ENCODE data around the gene PTGER2.

PTGER2 gene

DNA sequence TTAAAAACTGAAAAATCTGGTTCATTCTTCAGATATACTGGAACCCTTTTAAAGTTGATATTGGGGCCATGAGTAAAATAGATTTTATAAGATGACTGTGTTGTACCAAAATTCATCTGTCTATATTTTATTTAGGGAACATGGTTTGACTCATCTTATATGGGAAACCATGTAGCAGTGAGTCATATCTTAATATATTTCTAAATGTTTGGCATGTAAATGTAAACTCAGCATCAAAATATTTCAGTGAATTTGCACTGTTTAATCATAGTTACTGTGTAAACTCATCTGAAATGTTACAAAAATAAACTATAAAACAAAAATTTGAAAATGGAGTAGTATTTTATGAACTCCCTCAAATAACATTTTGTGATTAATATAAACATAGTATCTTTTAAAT lies 14.2 kb downstream of the PTGER2 start:
- TF ChIP-seq, protein P1, sequence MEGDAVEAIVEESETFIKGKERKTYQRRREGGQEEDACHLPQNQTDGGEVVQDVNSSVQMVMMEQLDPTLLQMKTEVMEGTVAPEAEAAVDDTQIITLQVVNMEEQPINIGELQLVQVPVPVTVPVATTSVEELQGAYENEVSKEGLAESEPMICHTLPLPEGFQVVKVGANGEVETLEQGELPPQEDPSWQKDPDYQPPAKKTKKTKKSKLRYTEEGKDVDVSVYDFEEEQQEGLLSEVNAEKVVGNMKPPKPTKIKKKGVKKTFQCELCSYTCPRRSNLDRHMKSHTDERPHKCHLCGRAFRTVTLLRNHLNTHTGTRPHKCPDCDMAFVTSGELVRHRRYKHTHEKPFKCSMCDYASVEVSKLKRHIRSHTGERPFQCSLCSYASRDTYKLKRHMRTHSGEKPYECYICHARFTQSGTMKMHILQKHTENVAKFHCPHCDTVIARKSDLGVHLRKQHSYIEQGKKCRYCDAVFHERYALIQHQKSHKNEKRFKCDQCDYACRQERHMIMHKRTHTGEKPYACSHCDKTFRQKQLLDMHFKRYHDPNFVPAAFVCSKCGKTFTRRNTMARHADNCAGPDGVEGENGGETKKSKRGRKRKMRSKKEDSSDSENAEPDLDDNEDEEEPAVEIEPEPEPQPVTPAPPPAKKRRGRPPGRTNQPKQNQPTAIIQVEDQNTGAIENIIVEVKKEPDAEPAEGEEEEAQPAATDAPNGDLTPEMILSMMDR (IDR thresholded peaks at IDR 0.05; ENCODE audit: low read depth, low read length) = no peak
- DNase-seq (ENCODE audit: extremely low read depth, low read depth) = no peak

DNA sequence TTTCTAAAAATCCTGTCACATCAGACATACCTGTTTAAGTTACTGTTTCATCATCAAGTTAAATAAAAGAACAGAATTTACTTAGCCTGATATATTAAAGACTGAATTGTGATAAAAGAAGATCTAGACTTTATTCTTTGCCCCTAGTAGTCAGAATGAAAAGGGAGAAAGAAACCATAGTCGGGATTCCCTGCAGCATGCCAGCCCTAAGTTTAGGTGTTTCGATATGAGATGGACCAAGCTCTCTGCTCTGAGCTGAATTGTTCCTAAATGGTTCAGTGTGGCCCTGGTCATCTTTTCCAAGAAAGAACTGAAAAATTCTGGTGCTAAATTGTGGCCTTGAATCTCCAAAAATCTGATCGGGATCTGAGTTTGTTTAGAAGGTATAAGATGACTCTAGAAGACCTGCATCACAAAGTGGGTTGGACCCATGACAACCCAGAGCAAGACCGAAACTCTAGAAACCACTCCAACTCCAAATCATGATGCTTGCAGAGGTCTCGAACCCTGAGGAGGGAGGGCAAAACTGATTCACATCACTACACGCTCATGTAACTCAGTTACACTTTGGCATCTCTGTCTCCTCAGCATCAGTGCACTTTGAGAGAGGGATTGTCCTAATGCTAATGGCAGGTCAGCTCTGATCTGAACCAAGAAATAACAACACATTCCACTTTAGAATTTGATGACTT lies 15.7 kb downstream of the PTGER2 start:
- no peak for DNase-seq (ENCODE audit: extremely low read depth, low read depth)
- TF ChIP-seq, protein P1 (IDR thresholded peaks at IDR 0.05; ENCODE audit: low read depth, low read length) = no peak

DNA sequence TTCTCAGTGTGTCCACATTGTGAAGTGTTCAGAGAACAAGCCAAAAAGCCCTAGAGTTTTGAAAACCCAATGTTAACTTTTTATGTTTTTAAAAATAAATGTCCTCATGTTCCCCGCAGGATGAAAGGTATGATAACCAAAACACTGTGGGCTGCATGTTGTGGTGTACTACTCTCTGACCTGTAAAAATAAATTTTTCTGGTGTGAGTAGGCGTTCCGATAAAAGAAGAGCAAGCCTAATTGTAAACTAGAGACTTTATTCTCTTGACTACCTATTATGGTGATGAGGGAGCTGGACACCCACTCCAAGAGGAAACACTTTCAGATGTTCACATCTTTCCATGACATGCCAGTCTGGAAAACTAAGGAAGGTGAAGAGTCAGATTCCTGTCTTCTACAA lies 18.2 kb downstream of the PTGER2 start:
- TF ChIP-seq, protein P1 (IDR thresholded peaks at IDR 0.05; ENCODE audit: low read depth, low read length) = no peak
- no peak for DNase-seq (ENCODE audit: extremely low read depth, low read depth)

DNA sequence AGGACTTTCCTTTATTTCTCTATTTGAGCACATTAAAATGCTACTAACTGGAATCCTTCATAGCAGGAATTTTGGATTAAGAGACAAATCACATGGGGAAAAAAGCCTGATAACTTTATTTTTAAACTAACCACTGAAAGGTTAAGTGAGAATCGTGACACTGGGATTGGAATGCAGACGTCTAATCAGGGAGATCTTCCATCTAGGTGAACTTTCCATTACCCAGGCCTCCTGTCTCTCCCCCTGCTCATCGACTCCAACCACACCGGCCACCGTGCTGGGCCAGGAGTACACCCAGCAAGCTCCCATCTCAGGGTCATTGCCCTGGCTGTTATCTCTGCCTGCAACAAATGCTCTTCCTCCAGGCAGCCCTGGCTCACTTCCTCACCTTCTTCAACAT lies 19.0 kb downstream of the PTGER2 start:
- no peak for DNase-seq (ENCODE audit: extremely low read depth, low read depth)
- TF ChIP-seq, protein P1 (IDR thresholded peaks at IDR 0.05; ENCODE audit: low read depth, low read length) = no peak

DNA sequence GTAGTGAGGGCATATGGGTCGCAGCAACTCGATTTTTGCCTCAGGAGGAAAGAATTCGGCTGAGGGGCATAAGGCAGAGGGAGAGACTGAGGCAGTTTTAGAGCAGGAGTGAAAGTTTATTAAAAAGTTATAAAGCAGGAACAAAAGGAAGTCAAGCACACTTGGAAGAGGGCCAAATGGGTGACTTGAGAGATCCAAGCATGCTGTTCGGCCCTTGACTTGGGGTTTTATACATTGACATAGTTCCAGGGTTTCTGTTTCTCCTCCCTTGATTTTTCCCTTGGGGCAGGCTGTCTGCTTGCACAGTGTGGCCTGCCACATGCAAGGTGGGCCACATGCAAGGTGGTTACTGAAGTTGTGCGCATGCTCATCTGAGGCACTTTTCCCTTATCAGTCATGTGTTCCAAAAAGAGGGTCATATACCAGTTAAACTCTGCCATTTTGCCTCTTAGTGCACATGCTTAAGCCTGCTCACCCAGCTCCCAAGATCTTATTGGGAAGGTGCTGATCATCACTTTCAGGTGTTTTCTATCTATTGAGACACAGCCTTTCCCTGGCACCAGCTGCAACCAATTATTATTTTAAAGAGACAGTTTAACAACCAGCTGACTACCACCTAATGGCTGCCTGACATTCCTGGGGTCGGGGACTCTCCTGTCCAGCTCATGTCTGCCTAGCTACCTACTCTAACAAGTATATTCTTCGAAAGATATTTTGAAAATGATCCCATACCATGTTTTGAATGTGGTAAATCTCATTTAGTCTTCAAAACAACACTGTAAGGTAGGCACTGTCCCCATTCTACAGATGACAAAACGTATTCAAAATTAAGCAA lies 19.9 kb downstream of the PTGER2 start:
- TF ChIP-seq, protein P1 (IDR thresholded peaks at IDR 0.05; ENCODE audit: low read depth, low read length) = no peak

DNA sequence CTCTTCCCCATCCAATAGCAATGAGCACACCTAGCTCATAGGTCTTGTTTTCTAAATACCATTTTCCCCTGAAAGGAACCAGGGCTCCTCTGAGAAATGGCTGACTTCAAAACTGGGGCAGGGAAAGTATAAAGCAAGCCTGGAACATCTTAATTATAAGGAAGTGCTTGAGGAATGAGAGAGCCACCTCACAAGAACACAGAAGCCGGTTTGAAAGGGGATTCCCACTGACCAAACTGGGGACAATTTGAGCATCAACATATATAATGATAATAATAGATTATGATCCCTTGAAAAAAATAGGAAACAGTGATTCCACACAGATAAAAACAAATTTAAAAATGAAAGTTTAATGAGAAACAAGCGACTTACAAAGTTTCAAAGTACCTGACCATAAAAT lies 22.1 kb downstream of the PTGER2 start:
- TF ChIP-seq, protein P1 (IDR thresholded peaks at IDR 0.05; ENCODE audit: low read depth, low read length) = no peak

More for the DNA sequence above, 19.9 kb downstream of the PTGER2 start:
- DNase-seq (ENCODE audit: extremely low read depth, low read depth) = no peak

DNA sequence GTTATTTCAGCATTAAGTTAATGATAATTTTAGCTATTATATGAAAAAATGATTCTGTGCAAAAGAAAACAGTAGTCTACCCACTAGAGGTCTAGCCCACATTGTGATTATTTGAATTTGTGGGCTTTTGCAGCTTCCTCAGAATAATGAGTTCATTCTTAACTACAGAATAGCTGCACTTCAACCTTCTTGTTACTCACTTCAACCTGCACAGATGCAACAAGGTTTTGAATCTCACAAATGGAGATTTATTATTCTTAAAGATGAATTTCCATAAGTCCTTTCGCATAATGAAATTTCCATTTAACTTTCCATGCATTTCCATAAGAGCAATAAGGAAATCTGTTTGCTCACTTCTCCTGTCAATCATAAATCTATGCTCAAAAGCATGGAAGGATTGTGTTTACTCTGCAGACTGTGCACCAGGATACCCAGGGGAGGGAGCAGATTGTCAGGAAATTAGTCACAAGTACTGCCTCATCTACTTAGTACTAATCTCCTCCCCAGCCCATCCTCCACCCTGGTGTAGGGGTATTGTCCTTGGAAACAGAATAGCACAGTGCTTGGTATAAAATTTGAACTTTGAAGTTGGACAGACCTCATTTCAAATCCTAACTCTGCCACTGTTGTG lies 24.1 kb downstream of the PTGER2 start:
- no peak for DNase-seq (ENCODE audit: extremely low read depth, low read depth)
- TF ChIP-seq, protein P1 (IDR thresholded peaks at IDR 0.05; ENCODE audit: low read depth, low read length) = no peak

More for the DNA sequence above, 22.1 kb downstream of the PTGER2 start:
- DNase-seq (ENCODE audit: extremely low read depth, low read depth) = no peak
